CD14-positive monocyte (primary cell): ENCODE results near the gene SIK3. TPM values are rescaled to one million over a fixed set of nuclear protein-coding genes. Genes with fewer than 3 reads are reported as not detected.

Source experiments
- DNase-seq, 3 donors: peaks; one replicate each; pipeline ENCODE4 v3.0.0-alpha.2; 2011 to 2022
- H2AFZ ChIP-seq: 2 replicates; pipeline ENCODE4 v1.6.0; 2012; ENCODE audit warnings: mild to moderate bottlenecking, low read depth, low read length, inconsistent platforms; ENCODE audit not compliant: insufficient read depth, poor library complexity, severe bottlenecking
- H3K27ac ChIP-seq, 2 donors: 1 replicate in 1 of 2; 2 replicates in 1 of 2; pipeline ENCODE4 v1.5.1; 2012 to 2013; ENCODE audit warnings: low read length in 2 of 2, control low read depth in 1 of 2, inconsistent platforms in 1 of 2, low read depth in 1 of 2, mild to moderate bottlenecking in 1 of 2
- H3K27me3 ChIP-seq, 2 donors: one replicate each; pipeline versions ENCODE4 v1.6.0 to v1.6.1; 2011 to 2013; ENCODE audit warnings: low read length in 2 of 2; ENCODE audit not compliant: control insufficient read depth in 2 of 2, insufficient read depth in 2 of 2
- H3K36me3 ChIP-seq, 2 donors: replicated peaks in 1 of 2; 1 replicate in 1 of 2; 2 replicates in 1 of 2; pipeline versions ENCODE4 v1.5.1 to v1.6.1; 2012 to 2013; ENCODE audit warnings: low read length in 2 of 2, control low read depth in 1 of 2, inconsistent platforms in 1 of 2, mild to moderate bottlenecking in 1 of 2; ENCODE audit not compliant: insufficient read depth in 2 of 2, control insufficient read depth in 1 of 2
- H3K4me1 ChIP-seq, 2 donors: 1 replicate in 1 of 2; 2 replicates in 1 of 2; pipeline versions ENCODE4 v1.5.1 to v1.6.1; 2012 to 2013; ENCODE audit warnings: low read length in 2 of 2, control low read depth in 1 of 2, inconsistent platforms in 1 of 2, mild to moderate bottlenecking in 1 of 2, moderate library complexity in 1 of 2; ENCODE audit not compliant: insufficient read depth in 2 of 2, control insufficient read depth in 1 of 2
- H3K4me2 ChIP-seq: replicated peaks from 2 replicates; pipeline ENCODE3; 2012; ENCODE audit warnings: low read length, moderate library complexity, mild to moderate bottlenecking; ENCODE audit not compliant: poor library complexity, severe bottlenecking; ENCODE audit errors: extremely low read depth
- H3K4me3 ChIP-seq, 3 experiments: fragments of 200-600 bp in 1 of 3; sonication (generic) in 1 of 3; replicated peaks in 1 of 3; 1 replicate in 2 of 3; 2 replicates in 1 of 3; pipeline ENCODE4 v1.5.1; 2011 to 2013; ENCODE audit warnings: low read length in 3 of 3, mild to moderate bottlenecking in 3 of 3, control low read depth in 2 of 3, low read depth in 2 of 3, inconsistent platforms in 1 of 3, moderate library complexity in 1 of 3
- H3K79me2 ChIP-seq: 2 replicates; pipeline ENCODE4 v1.6.0; 2012; ENCODE audit warnings: mild to moderate bottlenecking, control low read depth, inconsistent platforms, low read length, moderate library complexity; ENCODE audit not compliant: insufficient read depth
- H3K9ac ChIP-seq: 2 replicates; pipeline ENCODE4 v1.6.0; 2017; ENCODE audit warnings: low read length, mild to moderate bottlenecking; ENCODE audit not compliant: insufficient read depth, poor library complexity, severe bottlenecking
- H3K9me3 ChIP-seq, 2 donors: replicated peaks in 1 of 2; 1 replicate in 1 of 2; 2 replicates in 1 of 2; pipeline versions ENCODE4 v1.5.1 to v1.6.1; 2012 to 2013; ENCODE audit warnings: low read length in 2 of 2, control low read depth in 1 of 2; ENCODE audit not compliant: control insufficient read depth in 1 of 2, insufficient read depth in 1 of 2
- H4K20me1 ChIP-seq: 2 replicates; pipeline ENCODE4 v1.6.0; 2012; ENCODE audit warnings: mild to moderate bottlenecking, low read length, control low read depth, moderate library complexity; ENCODE audit not compliant: insufficient read depth
- H3K27ac Mint-ChIP-seq, 7 donors: one replicate each; pipeline ENCODE4 v1.8.0; 2020; ENCODE audit warnings: mild to moderate bottlenecking in 7 of 7, mixed read lengths in 7 of 7, moderate library complexity in 6 of 7, inconsistent platforms in 2 of 7
- H3K27me3 Mint-ChIP-seq, 3 donors: one replicate each; pipeline ENCODE4 v1.8.0; 2021 to 2022; ENCODE audit warnings: low read depth in 3 of 3, mild to moderate bottlenecking in 3 of 3, mixed read lengths in 3 of 3, moderate library complexity in 3 of 3, inconsistent platforms in 1 of 3
- H3K36me3 Mint-ChIP-seq, 2 donors: one replicate each; pipeline ENCODE4 v1.8.0; 2020; ENCODE audit warnings: mixed read lengths in 2 of 2, inconsistent platforms in 1 of 2, mild to moderate bottlenecking in 1 of 2
- H3K4me1 Mint-ChIP-seq: one replicate; pipeline ENCODE4 v1.8.0; 2020; ENCODE audit warnings: mild to moderate bottlenecking, mixed read lengths
- H3K4me3 Mint-ChIP-seq, 2 donors: one replicate each; pipeline ENCODE4 v1.8.0; 2020; ENCODE audit warnings: mild to moderate bottlenecking in 2 of 2, mixed read lengths in 2 of 2, moderate library complexity in 1 of 2
- H3K9me3 Mint-ChIP-seq, 7 donors: one replicate each; pipeline ENCODE4 v1.8.0; 2020 to 2022; ENCODE audit warnings: mixed read lengths in 7 of 7, mild to moderate bottlenecking in 6 of 7, moderate library complexity in 6 of 7, inconsistent platforms in 2 of 7
- WGBS: methylation state at CpG from one replicate; pipeline ENCODE4 v1.1.5; 2013; ENCODE audit warnings: missing lambda C conversion rate; ENCODE audit not compliant: insufficient coverage; 5-methylcytosine and 5-hydroxymethylcytosine counted together
- intact Hi-C, 2 donors: fragments of 100-400 bp; cut with micrococcal nuclease; formaldehyde crosslinking; loops; one replicate each; pipeline versions ENCODE4 v1.15.0 to v1.15.1; 2023
- polyA plus RNA-seq, 3 donors: library from polyadenylated mRNA; depleted of rRNA in 1 of 3; unstranded in 2 of 3; stranded (reverse) in 1 of 3; fragments of 300-500 nt in 2 of 3; fragments of >200 nt in 1 of 3; fragmentation: Illumina TruSeq in 2 of 3; gene quantifications; 1 replicate in 2 of 3; 2 replicates in 1 of 3; pipeline ENCODE4 v1.2.3, GENCODE V29; 2012 to 2021
- TF ChIP-seq, protein P1 (sequence below): fragments of 200-600 bp; IDR thresholded peaks from one replicate; pipeline ENCODE4 v1.8.0; 2022; ENCODE audit warnings: antibody characterized with exemption, mild to moderate bottlenecking

SIK3 gene
- polyA plus RNA-seq, 3 donors: 18.3 to 142 (median 20.0) TPM

DNA sequence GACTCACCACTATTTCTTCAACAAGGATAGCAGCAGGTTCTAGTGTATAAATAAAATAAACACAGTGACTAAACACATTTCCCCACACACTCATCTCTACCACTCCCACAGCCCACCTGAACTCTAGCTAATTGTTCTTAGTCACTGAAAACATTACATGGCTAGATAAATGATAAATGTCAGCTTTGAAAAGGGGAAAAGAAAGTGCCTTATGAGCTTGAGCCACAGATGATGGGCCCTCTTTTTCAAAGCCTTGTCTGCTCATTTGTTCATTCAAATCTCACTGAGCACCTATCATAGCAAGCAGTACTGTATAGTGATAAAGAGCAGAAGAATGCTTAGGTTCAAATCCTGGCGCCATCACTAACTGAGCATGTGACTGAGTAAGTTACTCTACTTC, 58.3 kb downstream of the SIK3 start:
- H3K36me3 ChIP-seq: no peaks in the 10 kb centered on the region
- Mint-ChIP-seq H3K4me1 (peaks cover 59% of the 10 kb centered on the region), H3K4me3 (no peak overlapping the region), H3K27me3 (peaks cover 0 to 2% (median 0%) of the 10 kb centered on the region in 3 donors), H3K9me3 (peaks cover 0 to 2% (median 0%) of the 10 kb centered on the region in 7 donors), H3K27ac (peak overlapping the region in 1 of 7 donors; percentile 22), H3K36me3 (peaks cover 19 to 22% of the 10 kb centered on the region in 2 donors)
- no peak overlapping the region for H3K9ac ChIP-seq
- no peak overlapping the region for H2AFZ ChIP-seq
- no peak for DNase-seq
- no peak overlapping the region for H3K4me2 ChIP-seq
- H3K4me1 ChIP-seq: peaks cover 8 to 22% of the 10 kb centered on the region in 2 donors
- peak overlapping the region in 1 of 2 donors; percentile 2 for H3K27ac ChIP-seq
- H3K27me3 ChIP-seq: no peaks in the 10 kb centered on the region
- intact Hi-C loops: no loop called here
- peaks cover 97% of the 10 kb centered on the region for H3K79me2 ChIP-seq
- TF ChIP-seq, protein P1, sequence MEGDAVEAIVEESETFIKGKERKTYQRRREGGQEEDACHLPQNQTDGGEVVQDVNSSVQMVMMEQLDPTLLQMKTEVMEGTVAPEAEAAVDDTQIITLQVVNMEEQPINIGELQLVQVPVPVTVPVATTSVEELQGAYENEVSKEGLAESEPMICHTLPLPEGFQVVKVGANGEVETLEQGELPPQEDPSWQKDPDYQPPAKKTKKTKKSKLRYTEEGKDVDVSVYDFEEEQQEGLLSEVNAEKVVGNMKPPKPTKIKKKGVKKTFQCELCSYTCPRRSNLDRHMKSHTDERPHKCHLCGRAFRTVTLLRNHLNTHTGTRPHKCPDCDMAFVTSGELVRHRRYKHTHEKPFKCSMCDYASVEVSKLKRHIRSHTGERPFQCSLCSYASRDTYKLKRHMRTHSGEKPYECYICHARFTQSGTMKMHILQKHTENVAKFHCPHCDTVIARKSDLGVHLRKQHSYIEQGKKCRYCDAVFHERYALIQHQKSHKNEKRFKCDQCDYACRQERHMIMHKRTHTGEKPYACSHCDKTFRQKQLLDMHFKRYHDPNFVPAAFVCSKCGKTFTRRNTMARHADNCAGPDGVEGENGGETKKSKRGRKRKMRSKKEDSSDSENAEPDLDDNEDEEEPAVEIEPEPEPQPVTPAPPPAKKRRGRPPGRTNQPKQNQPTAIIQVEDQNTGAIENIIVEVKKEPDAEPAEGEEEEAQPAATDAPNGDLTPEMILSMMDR: no peak
- H4K20me1 ChIP-seq: peaks cover 100% of the 10 kb centered on the region
- no CpG with 5 or more reads among the region's 1 CpG for WGBS
- no peaks in the 10 kb centered on the region for H3K9me3 ChIP-seq
- H3K4me3 ChIP-seq: no peak overlapping the region

DNA sequence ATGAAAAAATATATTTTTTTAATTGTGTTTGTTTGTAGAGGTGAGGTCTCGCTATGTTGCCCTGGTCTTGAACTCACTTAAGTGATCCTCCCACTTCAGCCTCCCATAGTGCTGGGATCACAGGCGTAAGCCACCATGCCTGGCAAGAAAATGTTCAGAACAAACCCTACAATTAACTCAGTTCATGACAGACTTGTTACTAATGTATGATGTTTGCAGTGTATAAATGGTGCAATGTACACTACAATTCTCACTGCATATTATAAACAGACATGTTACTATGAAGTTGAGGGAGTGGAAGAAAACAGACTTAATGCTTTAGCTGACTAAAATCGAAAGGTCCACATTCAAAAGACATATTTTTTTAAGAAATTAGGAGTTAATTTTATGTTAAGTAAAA, 59.0 kb downstream of the SIK3 start:
- no peak overlapping the region for H3K4me2 ChIP-seq
- WGBS: no CpG with 5 or more reads among the region's 3 CpGs
- no peaks in the 10 kb centered on the region for H3K9me3 ChIP-seq
- no peak overlapping the region for H3K4me3 ChIP-seq
- TF ChIP-seq, protein P1: no peak
- H3K9ac ChIP-seq: no peak overlapping the region
- no peak overlapping the region for H2AFZ ChIP-seq
- Mint-ChIP-seq H3K4me3 (no peak overlapping the region), H3K27ac (peak overlapping the region in 1 of 7 donors; percentile 33), H3K27me3 (peaks cover 0 to 2% (median 0%) of the 10 kb centered on the region in 3 donors), H3K9me3 (peaks cover 0 to 2% (median 0%) of the 10 kb centered on the region in 7 donors), H3K36me3 (peaks cover 16 to 19% of the 10 kb centered on the region in 2 donors), H3K4me1 (peaks cover 53% of the 10 kb centered on the region)
- peaks cover 100% of the 10 kb centered on the region for H4K20me1 ChIP-seq
- peaks cover 97% of the 10 kb centered on the region for H3K79me2 ChIP-seq
- intact Hi-C loops: no loop called here
- DNase-seq: no peak
- H3K36me3 ChIP-seq: no peaks in the 10 kb centered on the region
- H3K4me1 ChIP-seq: peaks cover 5 to 17% of the 10 kb centered on the region in 2 donors
- H3K27me3 ChIP-seq: no peaks in the 10 kb centered on the region
- no peak overlapping the region for H3K27ac ChIP-seq
